ENCODE results near the gene ZNFX1.
A peak's percentile ranks its signal among the peaks of the same experiment; 100 is the strongest.
"Not testable (repeated sequence)": the region's sequence is repeated elsewhere in the genome, so short reads cannot be mapped to it uniquely, and the experiment has no call there.

ZNFX1 gene

GRCh38 chr20:49248301-49248700 is 29.6 kb downstream of the ZNFX1 start:
- DNase-seq (ENCODE audit: low read depth, low spot score) = no peak

- DNase-seq (ENCODE audit: low read depth, low spot score) = no peak
Measured at GRCh38 chr20:49247792-49248191, 30.1 kb downstream of the ZNFX1 start.

- DNase-seq (ENCODE audit: low read depth, low spot score) = no peak
Measured at GRCh38 chr20:49247169-49247723, 30.6 kb downstream of the ZNFX1 start.

- peak; percentile 20 for DNase-seq (ENCODE audit: low read depth, low spot score)
Measured at GRCh38 chr20:49245921-49246740, 31.7 kb downstream of the ZNFX1 start.

- no peak for DNase-seq (ENCODE audit: low read depth, low spot score)
Measured at GRCh38 chr20:49237531-49237930, 40.3 kb downstream of the ZNFX1 start.

- DNase-seq (ENCODE audit: low read depth, low spot score) = no peak
Measured at GRCh38 chr20:49236301-49236700, 41.6 kb downstream of the ZNFX1 start.

GRCh38 chr20:49234831-49235230 is 43.0 kb downstream of the ZNFX1 start:
- no peak for DNase-seq (ENCODE audit: low read depth, low spot score)

- DNase-seq (ENCODE audit: low read depth, low spot score) = no peak
Measured at GRCh38 chr20:49233226-49233625, 44.6 kb downstream of the ZNFX1 start.

GRCh38 chr20:49231471-49231870 is 46.4 kb downstream of the ZNFX1 start:
- no peak for DNase-seq (ENCODE audit: low read depth, low spot score)

GRCh38 chr20:49230561-49231133 is 47.2 kb downstream of the ZNFX1 start:
- DNase-seq (ENCODE audit: low read depth, low spot score) = no peak

- DNase-seq (ENCODE audit: low read depth, low spot score) = no peak
Measured at GRCh38 chr20:49230021-49230420, 47.8 kb downstream of the ZNFX1 start.

GRCh38 chr20:49229381-49229780 is 48.5 kb downstream of the ZNFX1 start:
- no peak for DNase-seq (ENCODE audit: low read depth, low spot score)

- no peak for DNase-seq (ENCODE audit: low read depth, low spot score)
Measured at GRCh38 chr20:49228676-49229075, 49.2 kb downstream of the ZNFX1 start.

GRCh38 chr20:49225896-49226295 is 52.0 kb downstream of the ZNFX1 start:
- no peak for DNase-seq (ENCODE audit: low read depth, low spot score)

- DNase-seq (ENCODE audit: low read depth, low spot score) = no peak
Measured at GRCh38 chr20:49219924-49220831, 57.7 kb downstream of the ZNFX1 start.

- DNase-seq (ENCODE audit: low read depth, low spot score) = peak; percentile 95
Measured at GRCh38 chr20:49219091-49219923, 58.5 kb downstream of the ZNFX1 start, which contains the start of gene DDX27. Gene DDX27 (plus strand): TSS chr20:49219416. CDS start chr20:49219449, 33 bp downstream.

- not testable (repeated sequence) for DNase-seq (ENCODE audit: low read depth, low spot score)
Measured at GRCh38 chr20:49218739-49219090, 59.1 kb downstream of the ZNFX1 start.

- peak; percentile 77 for DNase-seq (ENCODE audit: low read depth, low spot score)
Measured at GRCh38 chr20:49216991-49217578, 60.8 kb downstream of the ZNFX1 start.

GRCh38 chr20:49215232-49215631 is 62.6 kb downstream of the ZNFX1 start:
- no peak for DNase-seq (ENCODE audit: low read depth, low spot score)

GRCh38 chr20:49214571-49214970 is 63.3 kb downstream of the ZNFX1 start:
- no peak for DNase-seq (ENCODE audit: low read depth, low spot score)

- DNase-seq (ENCODE audit: low read depth, low spot score) = no peak
Measured at GRCh38 chr20:49210757-49211110, 67.1 kb downstream of the ZNFX1 start.
